HCT116 (cell line): ENCODE data around the gene CDCA4. TPM values are rescaled to one million over a fixed set of nuclear protein-coding genes. Genes with fewer than 3 reads are reported as not detected.

Source experiments
- ATAC-seq: fragments of 200-7000 bp; cut with Tn5 transposase; 2 replicates; pipeline ENCODE4 v1.9.1; 2020; ENCODE audit warnings: mild to moderate bottlenecking, moderate library complexity
- BruUV-seq: library from RNA; stranded (reverse); fragments of 400-500 nt; replicated peaks from 2 replicates; lab custom pipeline; 2021; lab: Mats Ljungman, UMichigan
- CTCF ChIA-PET: fragments of 300-600 bp; sonication (Branson Sonifier 250); formaldehyde crosslinking; loops from one replicate; lab custom pipeline; 2021; ENCODE audit warnings: antibody characterized with exemption; lab: Charles Lee
- POLR2A ChIA-PET: fragments of 300-600, 350-600 bp; sonication (Branson Sonifier 250); formaldehyde crosslinking; loops from one replicate; lab custom pipeline; 2021; ENCODE audit warnings: antibody characterized with exemption; lab: Charles Lee
- RAD21 ChIA-PET, 2 experiments: fragments of 300-600 bp; sonication (Branson Sonifier 250); formaldehyde crosslinking; loops; one replicate each; lab custom pipeline; 2023; ENCODE audit warnings: low total read pairs in 2 of 2; ENCODE audit not compliant: uncharacterized antibody in 2 of 2, unreplicated experiment in 2 of 2, low non-redundant PET in 1 of 2; lab: Charles Lee
- DNase-seq: peaks from one replicate; pipeline ENCODE4 v3.0.0-alpha.2; 2010; ENCODE audit warnings: low read depth, low spot score
- H2AFZ ChIP-seq: fragments of 200-600 bp; shearing (Covaris generic), sonication (generic); 2 replicates; pipeline ENCODE4 v1.6.1; 2017; ENCODE audit warnings: low read depth, mixed run types, mixed read lengths, antibody characterized with exemption, low read length; ENCODE audit not compliant: poor library complexity, severe bottlenecking
- H3K27ac ChIP-seq: 2 replicates; pipeline ENCODE4 v1.5.1; 2012; ENCODE audit warnings: low read depth, low read length
- H3K27me3 ChIP-seq: fragments of 200-600 bp; sonication (generic); 2 replicates; pipeline ENCODE4 v1.6.1; 2016; ENCODE audit warnings: mixed run types, low read length, mixed read lengths; ENCODE audit not compliant: insufficient read depth
- H3K36me3 ChIP-seq, 2 experiments: fragments of 200-500 bp in 1 of 2; fragments of 200-600 bp in 1 of 2; sonication (Bioruptor generic) in 1 of 2; sonication (generic) in 1 of 2; 2 replicates each; pipeline versions ENCODE4 v1.5.1 to v1.6.1; 2014 to 2016; ENCODE audit warnings: low read length in 2 of 2, inconsistent platforms in 1 of 2, mixed read lengths in 1 of 2, mixed run types in 1 of 2; ENCODE audit not compliant: insufficient read depth in 2 of 2, control insufficient read depth in 1 of 2
- H3K4me1 ChIP-seq, 2 experiments: fragments of 200-600 bp in 1 of 2; sonication (generic) in 1 of 2; 2 replicates each; pipeline versions ENCODE4 v1.5.1 to v1.6.1; 2012 to 2017; ENCODE audit warnings: low read length in 2 of 2, inconsistent platforms in 1 of 2, mild to moderate bottlenecking in 1 of 2, mixed read lengths in 1 of 2, mixed run types in 1 of 2, moderate library complexity in 1 of 2; ENCODE audit not compliant: insufficient read depth in 2 of 2, control insufficient read depth in 1 of 2
- H3K4me2 ChIP-seq: fragments of 200-600 bp; sonication (generic); 2 replicates; pipeline ENCODE4 v1.6.1; 2017; ENCODE audit warnings: mixed run types, low read length, mixed read lengths
- H3K4me3 ChIP-seq, 2 experiments: fragments of 200-600 bp in 1 of 2; sonication (generic) in 1 of 2; replicated peaks in 1 of 2; 2 replicates each; pipeline ENCODE4 v1.5.1; 2011 to 2016; ENCODE audit warnings: low read length in 2 of 2, control low read depth in 1 of 2, low read depth in 1 of 2, mild to moderate bottlenecking in 1 of 2, mixed read lengths in 1 of 2, mixed run types in 1 of 2
- H3K79me2 ChIP-seq: fragments of 200-600 bp; sonication (generic); 2 replicates; pipeline ENCODE4 v1.6.1; 2017; ENCODE audit warnings: mild to moderate bottlenecking, mixed run types, low read length, moderate library complexity, mixed read lengths; ENCODE audit not compliant: insufficient read depth
- H3K9ac ChIP-seq: fragments of 200-600 bp; sonication (generic); 2 replicates; pipeline ENCODE4 v1.6.1; 2016; ENCODE audit warnings: low read length, mixed read lengths
- H3K9me2 ChIP-seq: fragments of 200-600 bp; sonication (generic), shearing (Covaris generic); 2 replicates; pipeline ENCODE4 v1.6.1; 2017; ENCODE audit warnings: mixed run types, mild to moderate bottlenecking, moderate library complexity; ENCODE audit not compliant: insufficient read depth
- H3K9me3 ChIP-seq, 2 experiments: fragments of 200-500 bp in 1 of 2; fragments of 200-600 bp in 1 of 2; sonication (Bioruptor generic) in 1 of 2; sonication (generic) in 1 of 2; 2 replicates each; pipeline ENCODE4 v1.6.1; 2014 to 2017; ENCODE audit warnings: low read length in 2 of 2, mixed read lengths in 2 of 2, inconsistent platforms in 1 of 2, low read depth in 1 of 2, mild to moderate bottlenecking in 1 of 2, mixed run types in 1 of 2, moderate library complexity in 1 of 2; ENCODE audit not compliant: control insufficient read depth in 1 of 2, insufficient read depth in 1 of 2
- H4K20me1 ChIP-seq: fragments of 200-600 bp; sonication (generic), shearing (Covaris generic); 2 replicates; pipeline ENCODE4 v1.6.1; 2017; ENCODE audit warnings: mixed run types, mild to moderate bottlenecking, moderate library complexity; ENCODE audit not compliant: insufficient read depth
- FOSL1 ChIP-seq: IDR thresholded peaks from 2 replicates; pipeline ENCODE4 v1.6.1; 2012; ENCODE audit warnings: low read depth
- JUND ChIP-seq: IDR thresholded peaks from 2 replicates; pipeline ENCODE4 v1.6.1; 2012
- SRF ChIP-seq: IDR thresholded peaks from 2 replicates; pipeline ENCODE4 v1.6.1; 2012; ENCODE audit warnings: low read depth
- YY1 ChIP-seq: IDR thresholded peaks from 2 replicates; pipeline ENCODE4 v1.6.1; 2011; ENCODE audit warnings: low read length, low read depth, moderate library complexity, mild to moderate bottlenecking; ENCODE audit not compliant: insufficient replicate concordance; ENCODE audit errors: extremely low read depth
- intact Hi-C: fragments of 100-400 bp; cut with micrococcal nuclease; formaldehyde crosslinking; loops from 2 replicates; pipeline ENCODE4 v1.10.0; 2022
- total RNA-seq: library from RNA; stranded (reverse); gene quantifications from one replicate; pipeline ENCODE4 v1.2.1, GENCODE V29; 2021; ENCODE audit not compliant: unreplicated experiment

The CDCA4 gene
- total RNA-seq, 1 experiment from 2014 or later, result 62.4 TPM

DNA sequence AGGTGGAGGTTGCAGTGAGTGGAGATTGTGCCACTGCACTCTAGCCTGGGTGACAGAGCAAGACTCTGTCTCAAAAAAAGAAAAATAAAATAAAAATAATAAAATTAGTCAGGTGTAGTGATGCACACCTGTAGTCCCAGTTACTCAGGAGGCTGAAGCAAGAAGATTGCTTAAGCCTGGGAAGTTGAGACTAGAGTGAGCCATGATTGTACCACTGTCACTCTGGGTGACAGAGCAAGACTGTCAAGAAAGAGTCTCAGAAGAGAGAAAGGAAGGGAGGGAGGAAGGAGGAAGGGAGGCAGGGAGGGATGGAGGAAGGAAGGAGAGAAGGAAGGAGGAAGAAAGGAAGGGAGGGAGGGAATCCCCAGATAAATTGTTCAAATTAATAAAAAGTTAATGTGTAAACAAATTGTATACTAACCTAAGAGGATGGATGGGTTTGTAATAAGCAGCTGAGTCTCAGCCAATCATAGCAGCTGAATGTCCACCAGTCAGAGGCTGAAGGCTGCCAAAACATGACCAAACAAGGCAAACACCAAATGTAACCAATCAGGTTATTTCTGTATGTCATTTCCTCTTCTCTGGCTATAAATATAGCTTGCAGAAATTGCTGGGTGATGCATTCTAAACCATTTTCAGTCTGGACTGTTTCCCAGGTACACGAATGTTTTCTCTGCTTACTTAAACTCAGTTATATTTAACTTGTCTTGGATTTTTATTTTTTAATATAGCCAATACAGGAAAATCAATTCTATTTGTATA is 6.1 kb upstream of the CDCA4 start:
- Histone ChIP-seq H3K9me3 (no peaks in the 10 kb centered on the region), H3K9ac (no peak overlapping the region), H3K4me1 (peaks cover 31 to 55% of the 10 kb centered on the region in 2 experiments), H2AFZ (no peak overlapping the region), H3K36me3 (no peaks in the 10 kb centered on the region), H4K20me1 (no peaks in the 10 kb centered on the region), H3K27me3 (no peaks in the 10 kb centered on the region), H3K27ac (no peak overlapping the region), H3K4me3 (no peak overlapping the region), H3K9me2 (no peaks in the 10 kb centered on the region), H3K4me2 (no peak overlapping the region), H3K79me2 (peaks cover 5% of the 10 kb centered on the region)
- ATAC-seq (no peak), DNase-seq (peak; percentile 37)
- ChIA-PET POLR2A (interaction anchor here (0.9 to 1.3 kb wide), 2 partner anchors 41 to 53 kb away, joined by 3 to 5 read pairs; partner anchors contain the start of gene CLBA1), CTCF (interaction anchor here (1.4 kb wide), 1 partner anchor 64 kb away, joined by 3 read pairs; no protein-coding TSS in a partner anchor), RAD21 (no interaction called here)
- TF ChIP-seq SRF, result peak; percentile 74
- no peak for TF ChIP-seq JUND
- TF ChIP-seq, all 23 proteins: peak for 1
- intact Hi-C loops, result no loop called here
- no TSS peak for BruUV-seq

DNA sequence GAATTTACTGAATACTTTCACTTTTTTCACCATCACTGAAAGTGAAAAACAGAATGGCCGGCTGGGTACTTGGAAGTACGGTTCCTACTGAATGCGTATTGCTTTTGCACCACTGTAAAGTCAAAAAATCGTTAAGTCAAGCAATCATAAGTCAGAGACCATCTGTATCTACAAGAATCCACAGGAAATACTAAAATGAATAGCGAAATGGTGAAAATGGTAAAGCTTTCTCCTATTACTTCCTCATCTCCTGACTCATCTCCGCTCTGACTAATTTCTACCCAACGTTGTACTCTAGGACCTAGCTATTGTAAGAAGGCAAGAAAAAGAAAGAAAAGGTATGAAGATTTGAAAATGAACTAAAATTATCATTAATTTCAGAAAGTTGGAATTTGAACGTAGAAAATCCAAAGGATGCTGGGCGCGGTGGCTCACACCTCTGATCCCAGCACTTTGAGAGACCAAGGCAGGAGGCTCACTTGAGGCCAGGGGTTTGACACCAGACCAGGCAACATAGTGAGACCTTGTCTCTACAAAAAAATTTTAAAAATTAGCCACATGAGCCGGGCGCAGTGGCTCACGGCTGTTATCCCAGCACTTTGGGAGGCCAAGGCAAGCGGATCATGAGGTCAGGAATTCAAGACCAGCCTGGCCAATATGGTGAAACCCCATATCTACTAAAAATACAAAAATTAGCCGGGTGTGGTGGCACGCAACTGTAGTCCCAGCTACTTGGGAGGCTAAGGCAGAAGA is 5.3 kb upstream of the CDCA4 start:
- Histone ChIP-seq H3K9me3 (no peaks in the 10 kb centered on the region), H3K36me3 (no peaks in the 10 kb centered on the region), H3K79me2 (peaks cover 12% of the 10 kb centered on the region), H3K4me3 (no peak overlapping the region), H4K20me1 (no peaks in the 10 kb centered on the region), H3K9ac (no peak overlapping the region), H3K9me2 (no peaks in the 10 kb centered on the region), H3K4me2 (peak overlapping the region; percentile 94), H3K27ac (no peak overlapping the region), H3K4me1 (peaks cover 31 to 63% of the 10 kb centered on the region in 2 experiments), H3K27me3 (no peaks in the 10 kb centered on the region), H2AFZ (no peak overlapping the region)
- TF ChIP-seq YY1, result no peak
- TF ChIP-seq FOSL1, result peak; percentile 34; the same call in 1 of the 2 replicates
- TF ChIP-seq JUND, result 0 out of 2 replicates have a peak, but pooled peaks have one; percentile 8
- ChIA-PET CTCF (interaction anchor here (1.4 kb wide), 1 partner anchor 64 kb away, joined by 3 read pairs; no protein-coding TSS in a partner anchor), POLR2A (interaction anchor here (0.8 to 0.9 kb wide), 2 partner anchors 41 to 52 kb away, joined by 3 to 5 read pairs; partner anchors contain the start of gene CLBA1), RAD21 (no interaction called here)
- no TSS peak for BruUV-seq
- intact Hi-C loops, result no loop called here
- no peak for ATAC-seq
- DNase-seq, result no peak
